Upper lobe of right lung (tissue), 1 donor: ENCODE data around the gene GDNF. TPM values are rescaled to one million over a fixed set of nuclear protein-coding genes. Genes with fewer than 3 reads are reported as not detected.

Experiments
- ATAC-seq: fragments of 200-7000 bp; cut with Tn5 transposase; one replicate; pipeline ENCODE4 v1.9.1; 2020; ENCODE audit warnings: mild to moderate bottlenecking, moderate library complexity
- DNase-seq: peaks from one replicate; pipeline ENCODE4 v3.0.0-alpha.2; 2020
- H3K27ac ChIP-seq: fragments of 200-600 bp; one replicate; pipeline ENCODE4 v1.8.0; 2022
- H3K27me3 ChIP-seq: fragments of 200-600 bp; one replicate; pipeline ENCODE4 v1.8.0; 2022; ENCODE audit warnings: mild to moderate bottlenecking
- H3K36me3 ChIP-seq: fragments of 200-600 bp; one replicate; pipeline ENCODE4 v1.8.0; 2022
- H3K4me1 ChIP-seq: fragments of 200-600 bp; one replicate; pipeline ENCODE4 v1.8.0; 2022
- H3K4me3 ChIP-seq: fragments of 200-600 bp; one replicate; pipeline ENCODE4 v1.8.0; 2022; ENCODE audit warnings: mild to moderate bottlenecking
- H3K9me3 ChIP-seq: fragments of 200-600 bp; one replicate; pipeline ENCODE4 v1.8.0; 2022
- intact Hi-C: fragments of 100-400 bp; cut with DNase I; formaldehyde crosslinking; loops from one replicate; pipeline ENCODE4 v1.11.0; 2022
- total RNA-seq: library from RNA; stranded (reverse); fragmentation: NEBNext Ultra II Directional; extraction: Animal tissue kit (Norgen Biotek cat#: 25700); gene quantifications from one replicate; pipeline ENCODE4 v1.2.1, GENCODE V29; 2021
- TF ChIP-seq, protein P1 (sequence below): fragments of 200-600 bp; IDR thresholded peaks from one replicate; pipeline ENCODE4 v1.8.0; 2022; ENCODE audit warnings: antibody characterized with exemption
- donor health status: DM: no; HTN: yes; CAD: no; lungs with severe emphysema.

Gene GDNF
- total RNA-seq, 1 donor from 2014 or later = 0.23 TPM

DNA sequence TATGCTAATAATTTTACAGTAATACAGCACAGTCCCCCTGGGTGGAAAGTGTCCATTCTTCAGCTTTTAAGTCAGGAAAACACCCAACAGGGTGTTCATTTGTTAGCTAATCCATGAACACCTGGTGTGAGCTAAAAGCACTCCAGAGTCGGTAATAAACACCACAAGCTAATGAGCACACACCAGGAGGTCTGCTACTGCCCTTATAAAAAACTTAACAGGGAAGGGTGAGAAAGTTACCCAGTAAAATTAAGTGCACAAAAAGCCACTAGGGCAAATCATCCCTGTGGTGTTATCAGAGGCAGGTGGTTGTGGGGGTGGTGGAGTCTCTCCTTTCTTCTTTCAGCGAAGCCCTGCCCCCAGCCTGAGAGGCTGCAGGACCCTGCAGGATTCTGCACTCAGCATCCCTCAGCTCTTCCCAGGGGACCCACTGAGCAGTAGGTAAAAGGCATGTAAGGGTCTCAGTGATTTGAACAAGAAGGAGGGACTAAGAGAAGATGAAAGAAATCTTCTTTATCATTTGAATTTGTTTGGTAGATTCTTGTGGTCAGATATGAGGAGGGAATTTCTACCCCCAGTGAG is 14.4 kb downstream of the GDNF start:
- DNase-seq (no peak), ATAC-seq (no peak)
- peaks cover 5% of the 10 kb centered on the region for H3K27me3 ChIP-seq
- H3K27ac ChIP-seq = no peak overlapping the region
- no peak overlapping the region for H3K4me3 ChIP-seq
- no peaks in the 10 kb centered on the region for H3K4me1 ChIP-seq
- TF ChIP-seq, protein P1, sequence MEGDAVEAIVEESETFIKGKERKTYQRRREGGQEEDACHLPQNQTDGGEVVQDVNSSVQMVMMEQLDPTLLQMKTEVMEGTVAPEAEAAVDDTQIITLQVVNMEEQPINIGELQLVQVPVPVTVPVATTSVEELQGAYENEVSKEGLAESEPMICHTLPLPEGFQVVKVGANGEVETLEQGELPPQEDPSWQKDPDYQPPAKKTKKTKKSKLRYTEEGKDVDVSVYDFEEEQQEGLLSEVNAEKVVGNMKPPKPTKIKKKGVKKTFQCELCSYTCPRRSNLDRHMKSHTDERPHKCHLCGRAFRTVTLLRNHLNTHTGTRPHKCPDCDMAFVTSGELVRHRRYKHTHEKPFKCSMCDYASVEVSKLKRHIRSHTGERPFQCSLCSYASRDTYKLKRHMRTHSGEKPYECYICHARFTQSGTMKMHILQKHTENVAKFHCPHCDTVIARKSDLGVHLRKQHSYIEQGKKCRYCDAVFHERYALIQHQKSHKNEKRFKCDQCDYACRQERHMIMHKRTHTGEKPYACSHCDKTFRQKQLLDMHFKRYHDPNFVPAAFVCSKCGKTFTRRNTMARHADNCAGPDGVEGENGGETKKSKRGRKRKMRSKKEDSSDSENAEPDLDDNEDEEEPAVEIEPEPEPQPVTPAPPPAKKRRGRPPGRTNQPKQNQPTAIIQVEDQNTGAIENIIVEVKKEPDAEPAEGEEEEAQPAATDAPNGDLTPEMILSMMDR = no peak
- H3K9me3 ChIP-seq = no peaks in the 10 kb centered on the region
- H3K36me3 ChIP-seq = no peaks in the 10 kb centered on the region
- intact Hi-C loops = no loop called here

- intact Hi-C loops = no loop called here
Observed at GRCh38 chr5:37823433-37824152, 16.2 kb downstream of the GDNF start.

GRCh38 chr5:37816883-37817282 is 23.0 kb downstream of the GDNF start:
- Histone ChIP-seq H3K36me3 (no peaks in the 10 kb centered on the region), H3K4me3 (no peak overlapping the region), H3K4me1 (no peaks in the 10 kb centered on the region), H3K27ac (no peak overlapping the region), H3K27me3 (no peaks in the 10 kb centered on the region), H3K9me3 (no peaks in the 10 kb centered on the region)
- intact Hi-C loops = no loop called here
- ATAC-seq (no peak), DNase-seq (no peak)
- TF ChIP-seq, protein P1 = no peak

More at GRCh38 chr5:37823433-37824152, 16.2 kb downstream of the GDNF start:
- H3K27me3 ChIP-seq = no peaks in the 10 kb centered on the region
- TF ChIP-seq, protein P1 = no peak
- no peaks in the 10 kb centered on the region for H3K9me3 ChIP-seq
- H3K4me1 ChIP-seq = no peaks in the 10 kb centered on the region
- no peak overlapping the region for H3K4me3 ChIP-seq
- DNase-seq = no peak
- no peaks in the 10 kb centered on the region for H3K36me3 ChIP-seq
- no peak for ATAC-seq
- no peak overlapping the region for H3K27ac ChIP-seq

- DNase-seq = no peak
Observed at GRCh38 chr5:37816331-37816730, 23.5 kb downstream of the GDNF start.

DNA sequence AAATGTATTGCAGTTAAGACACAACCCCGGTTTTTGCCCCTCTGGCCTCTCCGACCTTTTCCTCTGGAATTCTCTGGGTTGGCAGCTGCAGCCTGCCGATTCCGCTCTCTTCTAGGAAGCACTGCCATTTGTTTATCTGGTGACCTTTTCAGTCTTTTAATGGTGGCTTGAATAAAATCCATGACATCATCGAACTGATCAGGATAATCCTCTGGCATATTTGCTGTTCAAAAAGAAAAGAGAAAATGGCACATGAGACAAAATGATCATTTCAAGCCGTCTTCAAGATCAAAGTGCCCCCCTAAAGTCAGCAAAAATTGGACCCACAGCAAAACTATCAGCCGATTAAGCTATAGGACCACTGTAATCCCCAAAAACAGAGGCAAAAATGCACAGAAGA is 23.9 kb downstream of the GDNF start:
- DNase-seq = no peak
- H3K9me3 ChIP-seq = no peaks in the 10 kb centered on the region
- TF ChIP-seq, protein P1 = no peak
- no peaks in the 10 kb centered on the region for H3K4me1 ChIP-seq
- no peak overlapping the region for H3K27ac ChIP-seq
- no peak overlapping the region for H3K4me3 ChIP-seq
- no peak for ATAC-seq
- H3K36me3 ChIP-seq = no peaks in the 10 kb centered on the region
- H3K27me3 ChIP-seq = no peaks in the 10 kb centered on the region
- intact Hi-C loops = no loop called here

More at GRCh38 chr5:37816331-37816730, 23.5 kb downstream of the GDNF start:
- no peaks in the 10 kb centered on the region for H3K36me3 ChIP-seq
- no peaks in the 10 kb centered on the region for H3K27me3 ChIP-seq
- H3K27ac ChIP-seq = no peak overlapping the region
- TF ChIP-seq, protein P1 = no peak
- no peaks in the 10 kb centered on the region for H3K9me3 ChIP-seq
- intact Hi-C loops = no loop called here
- ATAC-seq = no peak
- no peaks in the 10 kb centered on the region for H3K4me1 ChIP-seq
- no peak overlapping the region for H3K4me3 ChIP-seq
